Activated CD8-positive, alpha-beta memory T cell treated with anti-CD3 and anti-CD28 coated beads, Interleukin-2, amount 50 U/mL, for 1 hour (primary cell): ENCODE measurements around the gene BAG3.
"Not testable (repeated sequence)": the region's sequence is repeated elsewhere in the genome, so short reads cannot be mapped to it uniquely, and the experiment has no call there.

Source experiments
- DNase-seq: peaks from one replicate; pipeline ENCODE4 v3.0.0-alpha.2; 2020; ENCODE audit errors: extremely low read depth

Gene BAG3

DNA sequence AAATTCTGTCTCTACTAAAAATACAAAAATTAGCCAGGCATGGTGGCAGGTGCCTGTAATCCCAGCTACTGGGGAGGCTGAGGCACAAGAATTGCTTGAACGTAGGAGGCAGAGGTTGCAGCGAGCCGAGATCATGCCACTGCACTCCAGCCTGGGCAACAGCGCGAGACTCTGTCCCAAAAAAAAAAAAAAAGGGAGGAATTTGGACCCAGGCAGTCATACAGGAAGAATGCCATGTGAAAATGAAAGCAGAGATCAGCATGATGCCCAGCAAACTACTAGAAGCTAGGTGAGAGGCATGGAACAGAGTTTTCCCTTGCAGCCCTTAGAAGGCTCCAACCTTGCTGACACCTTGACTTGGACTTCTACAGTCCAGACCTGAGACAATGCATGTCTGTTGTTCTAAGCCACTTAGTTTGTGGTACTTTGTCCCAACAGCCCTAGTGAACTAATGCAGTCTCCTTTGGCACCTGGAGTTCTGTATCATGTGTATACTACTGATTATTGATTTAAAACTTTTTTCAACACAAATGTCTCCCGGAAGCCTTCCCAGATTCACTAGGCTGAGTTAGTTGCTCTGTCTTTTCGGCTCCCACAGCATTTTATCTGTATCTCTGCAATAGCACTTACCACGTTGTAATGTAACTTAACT, 10.2 kb upstream of the BAG3 start:
- no peak for DNase-seq

DNA sequence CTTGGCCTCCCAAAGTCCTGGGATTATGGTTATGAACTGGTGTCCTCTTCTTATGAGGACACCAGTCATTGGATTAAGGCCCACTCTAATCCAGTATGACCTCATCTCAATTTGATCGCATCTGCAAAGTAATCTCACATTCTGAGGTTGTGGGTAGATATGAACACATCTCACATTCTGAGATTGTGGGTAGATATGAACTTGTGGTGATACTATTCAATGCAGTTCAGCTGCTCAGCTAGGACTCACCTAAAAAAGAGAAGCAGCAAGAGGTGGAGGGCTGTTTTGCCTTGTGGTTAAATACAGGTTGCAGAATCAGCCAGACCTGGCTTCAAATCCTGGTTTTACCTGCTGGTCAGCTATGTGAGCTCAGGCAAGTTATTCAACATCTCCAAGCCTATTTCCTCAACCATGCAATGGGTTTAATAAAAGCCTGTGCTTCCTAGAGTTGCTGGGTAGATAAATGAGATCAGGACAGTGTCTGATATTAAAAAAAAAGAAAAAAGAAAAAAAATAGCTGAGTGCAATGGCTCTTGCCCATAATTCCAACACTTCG, 8.5 kb upstream of the BAG3 start:
- no peak for DNase-seq

DNA sequence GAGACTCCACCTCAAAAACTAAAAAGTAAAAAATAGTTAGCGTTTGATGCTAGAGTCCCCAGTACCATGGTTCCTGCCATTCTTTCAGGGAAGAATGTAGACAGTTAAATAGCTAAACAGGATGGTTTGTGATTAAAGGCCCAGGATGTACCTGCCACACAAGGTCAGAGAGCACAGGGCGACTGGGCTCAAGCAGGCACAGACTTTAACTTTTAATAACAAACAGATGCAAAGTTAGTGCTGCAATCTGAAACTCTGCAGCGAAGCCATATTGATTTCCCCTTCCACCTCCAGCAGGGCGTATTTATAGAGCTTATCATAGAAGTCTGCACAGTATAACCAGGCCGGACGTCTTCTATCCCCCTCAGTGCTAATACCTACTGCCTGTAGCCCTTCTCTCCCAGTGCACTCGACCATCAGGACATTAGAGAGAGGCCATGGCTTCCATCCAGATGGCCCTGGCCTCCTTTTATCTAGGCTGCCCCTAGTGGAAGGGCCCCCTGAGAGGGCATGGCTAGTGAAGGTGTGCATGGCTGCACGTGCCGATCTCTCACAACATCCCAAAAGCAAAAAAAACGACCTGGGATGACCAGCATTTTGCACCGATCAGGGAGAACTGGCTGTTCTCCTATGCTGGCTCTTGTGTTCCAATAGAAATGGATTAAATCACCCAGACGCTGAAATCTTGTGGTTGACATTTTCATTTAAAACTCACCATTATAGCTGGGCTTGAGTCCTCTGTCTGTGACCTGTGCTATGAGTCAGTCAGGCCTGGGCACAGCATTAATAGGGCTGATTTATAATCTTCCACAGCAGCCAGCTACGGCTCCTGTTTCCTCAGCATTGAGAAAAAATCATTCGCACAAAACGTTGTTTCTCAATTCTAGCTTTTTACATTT, 7.6 kb upstream of the BAG3 start:
- no peak for DNase-seq

DNA sequence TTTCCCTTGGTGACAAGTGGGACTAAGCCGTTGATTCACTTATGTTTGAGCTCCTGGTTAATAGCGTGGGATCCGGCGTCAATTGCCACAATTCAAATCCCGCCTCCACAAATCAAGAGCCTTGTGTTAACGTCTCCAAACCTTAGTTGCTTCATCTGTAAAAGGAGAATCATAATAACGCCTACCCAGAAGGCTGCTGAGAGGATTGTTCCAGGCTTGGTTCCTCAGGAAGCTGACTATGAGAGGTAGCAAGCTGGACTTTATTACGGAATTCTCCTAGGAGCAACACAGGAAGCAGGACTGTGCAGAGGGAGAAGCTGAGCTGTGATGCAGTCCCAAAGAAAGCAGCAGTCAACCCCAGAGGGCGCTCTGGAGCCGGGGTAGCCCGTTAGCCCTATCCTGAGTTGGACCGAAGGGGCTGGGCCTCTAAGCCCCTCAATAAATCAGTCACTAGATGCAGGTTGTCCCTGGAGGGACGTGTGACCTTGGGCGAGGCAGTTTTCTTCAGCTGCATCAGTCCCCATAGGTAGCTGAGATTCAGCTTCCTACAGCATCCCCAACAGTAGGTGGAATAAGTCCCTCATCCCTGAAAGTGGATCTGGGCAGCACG, 6.9 kb upstream of the BAG3 start:
- DNase-seq: no peak

DNA sequence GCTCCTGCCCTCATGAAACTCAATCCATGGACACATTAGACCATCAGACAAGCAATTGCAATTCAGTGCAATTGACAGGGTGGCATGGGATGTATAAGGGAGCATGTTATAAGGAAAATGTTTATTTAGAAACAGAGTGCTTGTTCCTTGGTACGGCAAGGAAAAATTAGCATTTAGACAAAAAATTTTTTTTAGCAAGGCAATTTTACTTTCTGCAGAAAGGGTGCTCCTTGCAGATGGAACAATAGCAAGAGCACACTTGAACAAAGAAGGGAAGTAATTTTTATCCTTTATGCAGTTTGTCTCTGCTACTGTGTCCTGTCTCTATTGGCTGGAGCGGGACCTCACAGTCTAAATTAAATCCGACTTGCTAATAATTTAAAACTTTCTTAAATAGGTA, 6.2 kb upstream of the BAG3 start:
- DNase-seq: no peak

DNA sequence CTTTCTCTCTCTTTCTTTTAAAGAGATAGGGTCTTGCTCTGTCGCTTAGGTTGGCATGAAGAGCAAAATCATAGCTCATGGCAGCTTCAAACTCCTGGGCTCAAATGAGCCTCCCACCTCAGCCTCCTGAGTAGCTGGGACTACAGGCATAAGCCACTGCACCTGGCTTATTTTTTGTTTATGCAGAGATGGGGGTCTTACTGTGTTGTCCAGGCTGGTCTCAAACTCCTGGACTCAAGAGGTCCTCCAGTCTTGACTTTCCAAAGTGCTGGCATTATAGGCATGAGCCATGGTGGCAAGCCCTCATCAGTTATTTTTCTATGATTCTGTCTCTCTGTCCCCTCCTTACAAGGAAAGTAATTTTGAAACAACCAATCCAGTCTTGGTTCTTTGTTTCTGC, 1.1 kb upstream of the BAG3 start:
- no peak for DNase-seq

DNA sequence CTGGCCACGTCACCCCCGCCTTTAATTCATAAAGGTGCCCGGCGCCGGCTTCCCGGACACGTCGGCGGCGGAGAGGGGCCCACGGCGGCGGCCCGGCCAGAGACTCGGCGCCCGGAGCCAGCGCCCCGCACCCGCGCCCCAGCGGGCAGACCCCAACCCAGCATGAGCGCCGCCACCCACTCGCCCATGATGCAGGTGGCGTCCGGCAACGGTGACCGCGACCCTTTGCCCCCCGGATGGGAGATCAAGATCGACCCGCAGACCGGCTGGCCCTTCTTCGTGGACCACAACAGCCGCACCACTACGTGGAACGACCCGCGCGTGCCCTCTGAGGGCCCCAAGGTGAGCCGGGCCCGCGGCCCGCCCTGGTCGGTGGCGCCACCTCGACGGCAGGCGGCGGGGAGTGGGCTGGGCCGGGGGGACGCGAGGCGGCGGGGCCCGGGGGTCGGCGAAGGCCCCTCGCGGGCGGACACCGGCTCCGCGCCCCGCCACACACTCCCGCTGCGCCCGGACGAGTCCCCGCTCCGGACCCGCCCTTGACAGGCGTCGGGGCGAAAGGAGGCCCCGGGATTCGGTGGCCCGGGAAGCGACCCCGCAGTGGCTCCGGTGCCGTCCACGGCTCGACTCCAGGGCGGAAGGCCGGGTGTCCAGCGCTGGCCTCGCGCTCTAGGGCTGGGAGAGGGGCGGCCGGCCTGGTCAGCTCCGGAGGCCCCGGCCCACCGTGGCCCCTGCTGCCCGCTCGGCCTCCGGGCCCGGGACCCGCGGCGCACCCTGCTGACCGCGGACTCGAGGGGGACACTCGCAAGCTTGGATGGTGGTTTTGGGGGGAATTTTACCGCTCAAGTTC, 557 bp downstream of the BAG3 start:
- no peak for DNase-seq

DNA sequence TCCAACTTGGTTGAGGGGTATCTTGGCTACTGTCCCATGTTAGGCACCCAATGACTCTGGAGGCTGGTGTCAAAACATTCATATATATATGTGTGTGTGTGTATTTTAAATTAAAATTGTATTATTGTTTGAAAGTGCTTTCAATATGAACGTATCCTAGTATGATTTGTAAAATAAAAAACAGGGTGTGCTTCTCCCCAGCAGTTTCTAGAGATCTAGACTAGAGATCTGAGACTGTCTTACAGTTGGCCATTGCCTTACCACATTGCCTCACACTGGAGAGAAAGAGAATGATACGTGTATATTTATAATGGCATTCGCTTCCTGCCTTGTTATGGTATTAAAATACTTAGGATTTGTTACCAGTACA, 1.2 kb downstream of the BAG3 start:
- no peak for DNase-seq

DNA sequence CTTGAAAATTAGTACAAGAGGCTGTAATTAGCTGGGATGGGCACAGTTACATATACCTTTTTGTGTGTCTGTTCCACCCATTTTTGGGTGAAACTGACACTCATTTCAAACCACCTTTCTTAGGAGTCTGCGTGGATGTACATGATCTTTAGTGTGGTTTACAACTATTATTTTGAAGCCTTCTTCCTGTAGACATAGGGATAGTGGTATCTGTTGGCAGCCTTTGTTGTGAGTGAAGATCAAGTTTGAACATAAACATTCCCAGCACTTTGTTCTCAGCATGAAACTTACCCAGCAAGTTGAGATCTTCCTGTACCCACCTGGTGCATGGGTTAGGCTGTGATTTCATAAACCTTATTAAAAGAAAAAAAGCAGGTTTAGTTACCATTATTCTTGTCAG, 2.0 kb downstream of the BAG3 start:
- DNase-seq: no peak

DNA sequence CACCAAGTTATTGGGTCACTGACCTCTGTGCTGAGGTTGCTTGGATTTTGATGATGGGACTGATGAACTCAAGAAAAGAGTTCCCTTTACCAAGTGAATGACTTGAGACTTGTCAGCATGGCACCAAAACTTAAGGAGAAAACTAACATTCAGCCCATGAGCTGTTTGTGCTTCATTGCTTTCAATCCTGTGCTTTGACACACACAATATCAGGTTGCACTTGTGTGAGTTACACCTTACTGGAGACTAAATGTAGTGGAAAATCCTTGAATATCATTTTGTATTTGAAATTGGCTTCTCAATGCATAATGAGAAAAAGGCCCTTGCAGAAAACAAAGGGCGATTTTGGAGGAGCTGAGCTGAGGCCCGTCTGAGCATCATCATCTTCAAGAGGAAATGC, 2.7 kb downstream of the BAG3 start:
- no peak for DNase-seq

DNA sequence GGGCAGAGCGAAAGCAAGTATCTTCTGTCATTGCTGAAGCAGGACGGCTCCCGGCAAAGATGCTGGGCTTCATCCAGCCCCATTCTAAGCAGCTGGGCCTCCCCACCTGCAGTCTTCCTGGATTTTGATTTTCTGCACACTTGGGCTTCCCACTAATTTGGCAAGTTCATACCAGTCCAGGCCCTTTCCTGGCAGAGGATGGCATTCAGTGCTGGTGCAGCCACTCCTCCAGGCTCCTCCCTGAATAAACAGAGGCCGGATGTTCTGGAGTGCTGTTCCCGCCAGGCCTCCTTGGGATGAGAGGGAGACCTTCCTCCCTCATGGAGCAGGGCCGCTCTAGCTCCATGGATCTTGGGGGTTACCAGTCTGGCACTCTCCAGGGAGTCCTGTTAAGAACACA, 3.4 kb downstream of the BAG3 start:
- DNase-seq: no peak

DNA sequence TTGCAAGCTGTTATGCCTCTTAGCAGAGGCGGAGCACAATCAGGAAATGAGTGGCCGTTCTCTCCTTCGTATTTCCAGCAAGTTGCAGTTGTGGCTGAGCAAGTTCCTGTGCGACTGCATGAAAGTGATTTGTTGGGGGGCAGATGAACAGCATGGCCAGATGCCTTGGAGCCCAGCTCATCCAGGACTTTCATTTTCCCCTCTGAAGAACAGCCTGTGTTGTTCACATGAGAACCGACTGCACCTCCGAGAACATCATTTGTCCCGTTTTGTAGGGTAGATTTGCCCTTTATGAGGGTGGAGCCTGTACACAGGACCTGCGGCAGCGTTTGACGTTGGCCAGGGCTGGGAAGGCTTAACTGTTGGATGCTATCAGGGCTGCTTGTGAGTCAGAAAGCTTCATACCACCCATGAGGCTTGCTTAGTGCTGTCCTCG, 4.4 kb downstream of the BAG3 start:
- DNase-seq: no peak

DNA sequence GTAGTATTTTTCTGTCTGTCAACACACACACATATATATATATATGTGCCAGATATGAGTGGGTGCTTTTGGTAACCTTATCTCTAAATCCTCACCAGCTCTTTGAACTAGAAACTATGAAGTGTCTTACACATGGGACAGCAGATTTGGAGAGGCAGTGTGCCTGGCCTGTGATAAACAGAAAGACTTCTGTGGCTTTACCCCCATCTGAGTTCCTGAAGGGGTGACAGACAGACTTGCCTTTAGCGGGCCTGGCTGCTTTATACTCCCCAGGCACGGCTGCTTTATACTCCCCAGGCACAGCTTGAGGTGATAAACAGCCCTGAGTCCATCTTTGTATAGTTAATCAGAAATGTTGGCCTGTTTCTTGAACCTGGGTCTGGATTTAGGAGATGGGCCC, 5.6 kb downstream of the BAG3 start:
- DNase-seq: no peak

DNA sequence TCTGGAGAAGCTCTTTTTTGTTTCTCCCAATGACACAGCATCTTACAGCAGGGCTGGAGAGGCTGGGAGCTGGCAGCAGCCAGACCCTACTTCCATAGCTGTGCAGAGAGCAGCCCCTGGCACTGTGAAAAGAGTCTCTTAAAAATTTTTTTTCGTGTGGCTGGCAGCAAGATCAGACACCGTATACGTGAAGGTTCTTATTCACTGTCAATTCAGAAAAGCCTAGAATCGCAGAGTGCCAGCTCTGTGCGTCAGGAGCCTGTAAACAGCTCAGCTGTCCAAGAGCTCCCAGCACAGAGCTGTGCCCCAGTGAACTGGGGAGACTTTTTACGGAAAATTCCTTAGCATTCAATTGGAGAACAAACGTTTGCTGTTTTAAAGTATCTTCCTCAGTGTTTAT, 6.5 kb downstream of the BAG3 start:
- DNase-seq: no peak

DNA sequence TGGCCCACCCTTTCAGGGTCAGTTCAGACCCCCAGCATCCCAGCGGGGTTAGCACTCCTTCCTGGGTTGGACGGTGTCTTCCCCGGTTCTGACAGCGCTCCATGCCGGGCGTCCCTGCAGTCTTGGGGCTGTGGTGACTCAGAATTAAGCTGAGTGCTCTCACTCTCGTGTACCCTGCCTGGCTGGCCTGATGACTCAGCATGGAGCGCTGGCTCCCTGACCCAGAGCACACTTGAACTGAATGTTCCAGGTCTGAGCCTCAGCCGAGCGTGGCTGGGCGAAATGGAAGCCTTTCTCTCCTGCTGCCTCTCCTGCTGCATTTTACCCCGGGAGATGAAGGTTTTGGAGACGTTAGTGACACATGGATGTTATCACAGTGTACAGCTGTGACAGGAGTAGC, 7.1 kb downstream of the BAG3 start:
- DNase-seq: no peak

DNA sequence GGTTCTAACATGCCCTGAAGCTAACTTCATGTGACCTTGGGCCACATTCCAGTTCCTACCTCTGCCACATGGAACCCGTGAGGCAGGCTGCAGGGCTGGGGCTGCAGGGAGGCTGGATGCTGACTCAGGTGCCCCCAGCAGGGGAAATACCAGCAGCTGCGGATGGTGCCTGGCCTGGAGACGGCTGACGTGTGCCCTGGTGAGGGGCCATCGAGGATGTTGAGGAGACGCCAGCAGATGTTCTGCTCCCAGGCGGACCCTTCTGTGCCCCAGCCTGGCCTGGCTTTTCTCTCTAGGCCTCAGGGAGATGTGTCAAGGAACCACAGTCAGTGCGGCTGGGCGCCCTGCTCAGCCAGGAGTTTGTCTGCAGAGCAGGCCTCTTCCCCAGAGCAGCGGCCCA, 8.8 kb downstream of the BAG3 start:
- DNase-seq: no peak

DNA sequence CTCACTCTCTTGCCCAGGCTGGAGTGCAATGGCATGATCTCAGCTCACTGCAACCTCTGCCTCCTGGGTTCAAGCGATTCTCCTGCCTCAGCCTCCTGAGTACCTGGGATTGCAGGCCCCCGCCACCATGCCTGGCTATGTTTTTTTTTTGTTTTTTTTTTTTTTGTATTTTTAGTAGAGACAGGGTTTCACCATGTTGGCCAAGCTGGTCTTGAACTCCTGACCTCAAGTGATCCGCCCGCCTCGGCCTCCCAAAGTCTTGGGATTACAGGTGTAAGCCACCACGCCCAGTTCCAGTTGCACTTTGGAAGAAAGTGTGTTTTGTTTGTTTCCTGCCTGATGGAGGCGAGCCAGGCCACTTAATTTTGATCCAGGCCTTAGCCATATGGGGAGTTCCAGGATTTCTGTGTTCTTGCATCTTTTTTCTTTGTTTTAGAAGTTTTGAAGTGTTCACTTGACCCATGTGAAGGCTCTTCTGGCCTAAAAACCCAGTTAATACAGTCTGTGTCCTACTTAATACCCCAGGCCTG, 11.0 kb downstream of the BAG3 start:
- not testable (repeated sequence) for DNase-seq

DNA sequence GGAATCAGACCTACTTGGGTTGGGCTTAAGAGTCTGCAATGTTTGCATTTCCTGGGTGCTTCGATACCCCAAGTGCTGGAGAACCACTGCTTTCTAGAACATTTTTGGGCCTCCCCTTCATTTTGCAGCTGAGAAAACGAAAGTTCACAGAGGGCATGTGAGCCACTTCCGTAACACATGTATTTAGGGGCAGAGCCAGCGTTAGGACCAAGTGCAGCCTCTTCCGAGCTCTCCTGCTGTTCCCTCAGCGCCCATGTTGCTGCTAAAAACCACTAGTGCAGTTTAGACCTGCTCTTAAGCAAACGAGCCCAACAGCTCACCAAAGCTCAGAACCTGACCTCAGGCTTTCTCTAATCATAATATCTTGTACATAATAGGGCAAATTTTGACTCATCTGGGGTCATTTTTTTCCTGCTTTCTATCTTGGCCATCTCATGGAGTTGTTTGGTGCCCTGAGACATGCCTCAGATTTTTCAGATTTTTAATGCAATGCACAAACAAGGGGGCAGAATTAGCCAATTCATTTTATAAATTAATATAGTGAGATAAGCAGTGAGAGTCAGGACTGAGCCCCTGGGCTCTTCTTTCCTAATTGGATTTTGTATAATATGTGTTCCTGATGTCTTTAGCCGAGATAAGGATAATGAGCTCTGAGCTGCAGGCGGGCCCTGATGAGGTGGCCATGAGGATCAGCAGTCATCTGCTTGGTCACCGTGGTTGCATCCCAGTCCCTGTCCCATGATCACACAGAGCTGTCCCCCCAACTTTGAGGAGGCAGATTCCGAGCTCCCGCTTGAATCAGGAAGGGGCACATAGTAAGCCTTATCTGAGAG, 12.9 kb downstream of the BAG3 start:
- no peak for DNase-seq

DNA sequence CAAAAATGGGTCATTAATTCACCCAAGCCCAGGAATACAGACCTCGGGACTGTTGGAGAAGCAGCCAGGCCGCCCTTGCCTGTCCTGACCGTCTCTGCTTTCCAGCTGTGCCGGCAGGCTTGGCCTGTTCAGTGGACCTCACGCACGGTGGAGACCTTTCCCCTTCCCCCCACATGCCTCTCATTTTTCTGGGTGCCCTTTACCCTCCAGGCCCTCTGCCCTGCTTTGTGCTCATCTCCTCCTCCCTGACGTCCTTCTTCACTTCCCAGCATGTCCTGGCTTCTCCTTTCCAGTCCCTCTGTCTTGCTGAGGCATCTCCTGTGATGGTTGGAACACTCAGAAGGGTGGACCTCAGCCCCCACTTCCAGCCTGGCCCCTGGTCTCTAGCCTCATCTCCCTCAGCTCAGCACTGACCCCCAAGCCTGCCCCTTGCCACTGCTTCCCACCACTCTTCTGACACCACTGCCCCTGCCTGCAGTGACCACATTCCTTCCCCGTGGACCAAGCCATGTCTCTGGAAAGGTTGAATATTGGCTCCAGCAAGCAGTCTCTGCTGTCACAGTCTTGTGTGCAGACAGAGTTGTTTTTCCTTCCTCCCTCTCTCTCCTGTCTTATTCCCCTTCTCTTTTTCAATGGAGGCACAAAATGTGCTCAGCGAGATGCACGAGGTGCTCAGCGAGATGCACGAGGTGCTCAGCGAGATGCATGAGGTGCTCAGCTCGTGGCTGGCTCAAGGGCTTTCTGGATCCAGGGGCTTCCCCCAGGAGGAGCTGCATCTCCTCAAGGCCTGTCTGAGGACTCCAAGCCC, 14.9 kb downstream of the BAG3 start:
- DNase-seq: no peak

DNA sequence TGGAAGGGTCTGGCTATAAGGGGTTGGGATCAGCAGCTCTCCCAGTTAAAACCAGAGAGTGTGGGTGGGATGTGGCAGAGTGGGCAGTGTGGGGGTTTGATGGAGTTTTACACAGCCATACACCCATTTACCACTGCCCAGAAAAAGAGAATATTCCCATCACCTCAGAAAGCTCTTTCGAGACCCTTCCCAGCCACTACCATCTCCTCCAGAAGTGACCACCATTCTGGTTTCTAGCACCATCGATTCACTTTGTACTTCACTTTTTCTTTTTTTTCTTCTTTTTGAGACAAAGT, 15.5 kb downstream of the BAG3 start:
- DNase-seq: no peak
